Measurements from ENCODE around the gene NCAPG.

The NCAPG gene

DNA sequence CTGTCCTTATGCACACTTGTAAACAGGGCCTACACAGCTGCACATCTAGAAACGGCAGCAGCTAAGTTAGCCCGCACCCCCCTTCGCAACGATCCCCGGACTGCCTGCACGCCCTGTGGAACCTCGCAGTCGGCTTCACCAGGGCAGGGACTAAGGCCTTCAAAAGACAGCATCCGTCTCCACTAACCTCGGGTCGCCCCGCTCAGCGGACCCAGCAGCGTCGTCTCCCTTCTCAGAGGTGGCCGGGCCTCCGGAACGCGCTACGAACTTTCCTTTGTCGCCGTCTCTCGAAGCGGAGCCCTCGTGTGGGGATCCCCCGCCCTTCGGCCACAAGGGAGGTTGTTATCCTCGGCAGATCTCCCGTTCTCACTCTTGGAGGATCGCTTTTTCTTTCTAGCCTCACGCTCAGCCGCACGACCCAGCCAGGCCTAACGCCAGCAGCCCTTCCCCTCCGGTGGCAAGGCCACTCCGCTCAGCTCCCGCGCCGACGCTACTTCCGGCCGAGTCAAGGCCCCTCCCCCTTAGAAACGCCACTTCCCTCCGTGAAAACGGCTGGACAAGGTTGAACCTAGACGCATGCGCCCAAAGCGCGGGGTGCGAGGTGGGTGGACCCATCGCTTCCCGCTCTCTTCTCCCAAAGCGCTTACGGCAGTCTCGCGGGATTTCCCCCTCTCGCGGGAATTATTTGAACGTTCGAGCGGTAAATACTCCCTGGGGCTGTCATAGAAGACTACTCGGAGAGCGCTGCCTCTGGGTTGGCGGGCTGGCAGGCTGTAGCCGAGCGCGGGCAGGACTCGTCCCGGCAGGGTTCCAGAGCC lies at the start of gene NCAPG, which contains the start of gene DCAF16:
TSS of gene NCAPG (plus strand) at position 720 of the 818 bp plus-strand sequence. CDS start 99 bp downstream, outside the sequence.
TSS of gene DCAF16 (minus strand) at position 498 of the 818 bp plus-strand sequence. CDS start 6,616 bp downstream, outside the sequence.
- no peaks in the 10 kb centered on the region for H3K36me3 ChIP-seq
- TF ChIP-seq, protein P1, sequence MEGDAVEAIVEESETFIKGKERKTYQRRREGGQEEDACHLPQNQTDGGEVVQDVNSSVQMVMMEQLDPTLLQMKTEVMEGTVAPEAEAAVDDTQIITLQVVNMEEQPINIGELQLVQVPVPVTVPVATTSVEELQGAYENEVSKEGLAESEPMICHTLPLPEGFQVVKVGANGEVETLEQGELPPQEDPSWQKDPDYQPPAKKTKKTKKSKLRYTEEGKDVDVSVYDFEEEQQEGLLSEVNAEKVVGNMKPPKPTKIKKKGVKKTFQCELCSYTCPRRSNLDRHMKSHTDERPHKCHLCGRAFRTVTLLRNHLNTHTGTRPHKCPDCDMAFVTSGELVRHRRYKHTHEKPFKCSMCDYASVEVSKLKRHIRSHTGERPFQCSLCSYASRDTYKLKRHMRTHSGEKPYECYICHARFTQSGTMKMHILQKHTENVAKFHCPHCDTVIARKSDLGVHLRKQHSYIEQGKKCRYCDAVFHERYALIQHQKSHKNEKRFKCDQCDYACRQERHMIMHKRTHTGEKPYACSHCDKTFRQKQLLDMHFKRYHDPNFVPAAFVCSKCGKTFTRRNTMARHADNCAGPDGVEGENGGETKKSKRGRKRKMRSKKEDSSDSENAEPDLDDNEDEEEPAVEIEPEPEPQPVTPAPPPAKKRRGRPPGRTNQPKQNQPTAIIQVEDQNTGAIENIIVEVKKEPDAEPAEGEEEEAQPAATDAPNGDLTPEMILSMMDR (IDR thresholded peaks at IDR 0.05): peak; percentile 39
- H3K27me3 ChIP-seq: no peaks in the 10 kb centered on the region
- no peaks in the 10 kb centered on the region for H3K9me3 ChIP-seq
- peak within 1 kb of the TSS; percentile 93 for H3K27ac ChIP-seq
- peaks cover 33 to 39% of the 10 kb centered on the region in 2 experiments for H3K4me1 ChIP-seq (ENCODE audit: control insufficient read depth in 1 of 2, insufficient read depth in 1 of 2, low read depth in 1 of 2, low read length in 1 of 2)
- H3K4me3 ChIP-seq (ENCODE audit: low read depth in 1 of 2, low read length in 1 of 2): peak within 1 kb of the TSS; percentile 92

- TF ChIP-seq, protein P1 (IDR thresholded peaks at IDR 0.05): no peak
- Histone ChIP-seq H3K27ac (no peak overlapping the region), H3K36me3 (no peaks in the 10 kb centered on the region), H3K4me3 (ENCODE audit: low read depth in 1 of 2, low read length in 1 of 2) (no peak overlapping the region), H3K4me1 (ENCODE audit: control insufficient read depth in 1 of 2, insufficient read depth in 1 of 2, low read depth in 1 of 2, low read length in 1 of 2) (no peaks in the 10 kb centered on the region), H3K27me3 (no peaks in the 10 kb centered on the region), H3K9me3 (no peaks in the 10 kb centered on the region)
These were observed 49.7 kb upstream of the NCAPG start for GRCh38 chr4:17761062-17761461.

GRCh38 chr4:17762726-17763125 lies 48.1 kb upstream of the NCAPG start:
- Histone ChIP-seq H3K4me3 (ENCODE audit: low read depth in 1 of 2, low read length in 1 of 2) (no peak overlapping the region), H3K27ac (no peak overlapping the region), H3K27me3 (no peaks in the 10 kb centered on the region), H3K36me3 (no peaks in the 10 kb centered on the region), H3K9me3 (no peaks in the 10 kb centered on the region), H3K4me1 (ENCODE audit: control insufficient read depth in 1 of 2, insufficient read depth in 1 of 2, low read depth in 1 of 2, low read length in 1 of 2) (no peaks in the 10 kb centered on the region)
- TF ChIP-seq, protein P1 (IDR thresholded peaks at IDR 0.05): no peak

DNA sequence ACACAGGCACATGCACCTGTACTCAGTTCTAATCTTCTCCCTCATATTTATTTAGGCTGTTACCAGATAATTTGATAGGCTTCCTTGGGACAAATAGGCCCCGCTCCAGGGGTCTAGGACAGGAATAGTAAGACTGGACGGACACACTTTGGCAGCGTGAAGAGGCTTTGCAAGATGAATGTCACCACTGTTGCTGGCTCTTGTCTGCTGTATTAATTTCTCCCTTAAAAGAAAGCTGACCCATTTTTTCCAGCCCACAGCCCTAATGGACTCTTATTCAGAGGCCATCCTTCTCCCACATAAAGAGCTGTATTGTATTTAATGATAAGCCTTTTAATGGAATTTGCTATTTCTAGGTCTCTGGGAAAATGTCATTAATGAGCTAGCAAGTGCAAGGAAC lies 47.4 kb upstream of the NCAPG start:
- Histone ChIP-seq H3K27me3 (no peaks in the 10 kb centered on the region), H3K4me1 (ENCODE audit: control insufficient read depth in 1 of 2, insufficient read depth in 1 of 2, low read depth in 1 of 2, low read length in 1 of 2) (no peaks in the 10 kb centered on the region), H3K9me3 (no peaks in the 10 kb centered on the region), H3K4me3 (ENCODE audit: low read depth in 1 of 2, low read length in 1 of 2) (no peak overlapping the region), H3K27ac (no peak overlapping the region), H3K36me3 (no peaks in the 10 kb centered on the region)
- TF ChIP-seq, protein P1 (IDR thresholded peaks at IDR 0.05): no peak

DNA sequence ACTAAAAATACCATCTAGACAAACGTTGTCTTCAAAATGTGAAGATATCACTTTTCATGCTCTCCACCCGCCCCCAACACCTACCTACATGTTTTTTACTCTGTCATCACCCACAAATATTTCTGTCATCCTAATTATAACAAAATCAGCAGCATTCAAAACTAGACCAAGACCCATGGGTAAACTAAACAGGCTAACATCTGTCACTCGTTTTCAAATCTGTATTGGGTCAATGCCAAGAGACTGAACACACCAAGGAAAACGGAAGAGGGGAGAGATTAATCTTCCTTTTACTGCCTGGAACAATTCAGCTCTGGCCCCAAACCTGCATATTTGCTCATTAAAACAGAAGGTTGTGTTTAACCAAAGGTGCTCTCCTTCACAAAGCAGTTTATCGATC lies 46.8 kb upstream of the NCAPG start:
- no peak overlapping the region for H3K4me3 ChIP-seq (ENCODE audit: low read depth in 1 of 2, low read length in 1 of 2)
- H3K36me3 ChIP-seq: no peaks in the 10 kb centered on the region
- H3K27ac ChIP-seq: no peak overlapping the region
- no peaks in the 10 kb centered on the region for H3K4me1 ChIP-seq (ENCODE audit: control insufficient read depth in 1 of 2, insufficient read depth in 1 of 2, low read depth in 1 of 2, low read length in 1 of 2)
- H3K9me3 ChIP-seq: no peaks in the 10 kb centered on the region
- H3K27me3 ChIP-seq: no peaks in the 10 kb centered on the region
- TF ChIP-seq, protein P1 (IDR thresholded peaks at IDR 0.05): no peak
